ENCODE results near the gene TRPV6.

Gene TRPV6

GRCh38 chr7:142885311-142886230 lies at the start of gene TRPV6:
TRPV6 (minus strand) TSS chr7:142885745.
- TF ChIP-seq ZFX (IDR thresholded peaks at IDR 0.05; ENCODE audit: borderline replicate concordance), result no peak
- no peak for TF ChIP-seq CTCF (IDR thresholded peaks at IDR 0.05)
- no peak within 1 kb of the TSS for H3K27ac ChIP-seq

GRCh38 chr7:142934056-142934455 lies 48.5 kb upstream of the TRPV6 start:
- H3K27ac ChIP-seq, result no peak overlapping the region
- no peak for TF ChIP-seq ZFX (IDR thresholded peaks at IDR 0.05; ENCODE audit: borderline replicate concordance)
- TF ChIP-seq CTCF (IDR thresholded peaks at IDR 0.05), result no peak

GRCh38 chr7:142933624-142934023 lies 48.1 kb upstream of the TRPV6 start, which contains the start of gene TRPV5:
TRPV5 (minus strand) TSS chr7:142933746; CDS start chr7:142933459, 287 bp downstream.
- TF ChIP-seq ZFX (IDR thresholded peaks at IDR 0.05; ENCODE audit: borderline replicate concordance), result no peak
- no peak for TF ChIP-seq CTCF (IDR thresholded peaks at IDR 0.05)
- no peak within 1 kb of the TSS for H3K27ac ChIP-seq

- H3K27ac ChIP-seq, result no peak overlapping the region
- TF ChIP-seq ZFX (IDR thresholded peaks at IDR 0.05; ENCODE audit: borderline replicate concordance) (no peak), CTCF (IDR thresholded peaks at IDR 0.05) (no peak)
These were observed 47.5 kb upstream of the TRPV6 start for GRCh38 chr7:142933092-142933475.

- H3K27ac ChIP-seq, result no peak overlapping the region
- no peak for TF ChIP-seq ZFX (IDR thresholded peaks at IDR 0.05; ENCODE audit: borderline replicate concordance)
- TF ChIP-seq CTCF (IDR thresholded peaks at IDR 0.05), result no peak
These were observed 47.0 kb upstream of the TRPV6 start for GRCh38 chr7:142932386-142933091.

- TF ChIP-seq ZFX (IDR thresholded peaks at IDR 0.05; ENCODE audit: borderline replicate concordance) (no peak), CTCF (IDR thresholded peaks at IDR 0.05) (no peak)
- no peak overlapping the region for H3K27ac ChIP-seq
These were observed 44.7 kb upstream of the TRPV6 start for GRCh38 chr7:142930126-142930730.
